Measurements from ENCODE around the gene CDK4. TPM values are rescaled to one million over a fixed set of nuclear protein-coding genes. Genes with fewer than 3 reads are reported as not detected.

The CDK4 gene
- total RNA-seq, 1 experiment from 2014 or later, result 232 TPM

DNA sequence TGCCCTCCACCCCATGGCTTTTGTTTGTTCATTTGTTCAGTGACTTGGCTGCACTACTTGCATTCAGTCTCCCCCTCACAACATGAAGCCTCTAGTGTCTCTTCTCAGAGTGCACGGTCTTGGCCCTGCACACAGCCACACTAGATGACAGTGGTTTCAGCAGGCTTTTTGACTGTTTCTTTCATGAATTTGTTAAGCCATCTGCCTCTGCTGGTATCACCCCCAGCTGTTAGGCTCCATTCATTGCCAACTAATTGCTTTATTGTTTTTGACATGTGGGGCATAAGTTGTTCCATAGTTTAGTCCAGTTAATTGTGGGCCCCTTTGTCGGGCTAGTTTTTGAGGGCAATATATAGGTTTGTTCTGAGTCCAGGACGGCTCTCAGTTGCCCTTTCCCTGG is 39.4 kb downstream of the CDK4 start:
- no peak for DNase-seq (ENCODE audit: low read depth)

GRCh38 chr12:57708296-57708695 is 43.8 kb downstream of the CDK4 start:
- no peak for DNase-seq (ENCODE audit: low read depth)

DNA sequence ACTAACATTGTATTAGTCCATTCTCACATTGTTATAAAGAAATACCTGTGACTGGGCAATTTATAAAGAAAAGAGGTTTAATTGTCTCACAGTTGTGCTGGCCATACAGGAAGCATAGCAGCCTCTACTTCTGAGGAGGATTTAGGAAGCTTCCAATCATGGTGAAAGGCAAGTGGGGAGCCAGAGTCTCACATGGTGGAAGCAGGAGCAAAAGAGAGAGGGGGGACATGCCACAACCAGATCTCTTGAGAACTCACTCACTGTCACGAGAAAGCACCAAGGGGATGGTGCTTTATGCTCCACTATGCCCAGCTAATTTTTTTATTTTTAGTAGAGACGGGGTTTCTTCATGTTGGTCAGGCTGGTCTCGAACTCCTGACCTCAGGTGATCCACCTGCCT is 44.9 kb downstream of the CDK4 start:
- DNase-seq (ENCODE audit: low read depth), result no peak

- DNase-seq (ENCODE audit: low read depth), result no peak
These were observed 51.8 kb downstream of the CDK4 start for GRCh38 chr12:57700317-57700716.

DNA sequence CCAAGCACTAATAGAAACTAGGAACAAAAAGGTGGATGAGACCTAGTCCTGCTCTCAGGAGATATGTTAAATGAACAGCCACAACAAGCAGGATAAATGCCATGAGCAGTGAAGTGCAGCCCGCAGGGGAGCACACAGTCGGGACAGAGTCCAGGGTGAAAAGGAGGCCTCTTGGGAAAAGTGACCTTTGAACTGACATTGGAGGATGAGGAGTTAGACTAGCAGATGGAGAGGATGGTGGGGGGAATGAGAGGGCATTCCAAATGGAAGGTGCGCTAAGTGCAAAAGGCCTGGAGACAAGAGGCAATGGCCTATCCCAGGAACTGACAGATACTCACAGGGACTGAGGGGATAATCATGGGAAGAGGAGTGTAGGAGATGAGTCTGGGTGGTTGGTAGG is 53.7 kb downstream of the CDK4 start:
- DNase-seq (ENCODE audit: low read depth), result no peak

Other genes starting within 250 kb of the CDK4 start
- gene DDIT3, start 231.8 kb downstream of the CDK4 start, total RNA-seq (2014; rRNA removed; shearing (Covaris generic)), result 19.1 and 24.8 TPM in 2 replicates
- 1.7 and 2.1 TPM in 2 replicates for gene MBD6, start 229.5 kb downstream of the CDK4 start, total RNA-seq (2014; rRNA removed; shearing (Covaris generic))
- gene DCTN2, start 205.1 kb downstream of the CDK4 start, total RNA-seq (2014; rRNA removed; shearing (Covaris generic)), result 123 and 155 TPM in 2 replicates
- gene KIF5A, start 202.3 kb downstream of the CDK4 start, total RNA-seq (2014; rRNA removed; shearing (Covaris generic)), result 0.60 and 1.9 TPM in 2 replicates
- 15.9 and 19.3 TPM in 2 replicates for gene PIP4K2C, start 161.1 kb downstream of the CDK4 start, total RNA-seq (2014; rRNA removed; shearing (Covaris generic))
- 9.9 and 10.7 TPM in 2 replicates for gene DTX3, start 147.5 kb downstream of the CDK4 start, total RNA-seq (2014; rRNA removed; shearing (Covaris generic))
- 9.4 and 11.5 TPM in 2 replicates for gene ARHGEF25, start 140.9 kb downstream of the CDK4 start, total RNA-seq (2014; rRNA removed; shearing (Covaris generic))
- 11.9 and 14.4 TPM in 2 replicates for gene B4GALNT1, start 119.1 kb downstream of the CDK4 start, total RNA-seq (2014; rRNA removed; shearing (Covaris generic))
- 152 and 183 TPM in 2 replicates for gene OS9, start 58.2 kb downstream of the CDK4 start, total RNA-seq (2014; rRNA removed; shearing (Covaris generic))
- 0.20 and 0.72 TPM in 2 replicates for gene AGAP2, start 13.6 kb downstream of the CDK4 start, total RNA-seq (2014; rRNA removed; shearing (Covaris generic))
- gene TSPAN31, start 7.3 kb downstream of the CDK4 start, total RNA-seq (2014; rRNA removed; shearing (Covaris generic)), result 39.2 and 42.1 TPM in 2 replicates
- 3.0 and 4.2 TPM in 2 replicates for gene MARCHF9, start 2.8 kb upstream of the CDK4 start, total RNA-seq (2014; rRNA removed; shearing (Covaris generic))
- gene CYP27B1, start 14.8 kb upstream of the CDK4 start, total RNA-seq (2014; rRNA removed; shearing (Covaris generic)), result 1.1 and 1.2 TPM in 2 replicates
- gene METTL1, start 19.8 kb upstream of the CDK4 start, total RNA-seq (2014; rRNA removed; shearing (Covaris generic)), result 8.8 and 11.2 TPM in 2 replicates
- gene EEF1AKMT3, start 20.3 kb upstream of the CDK4 start, total RNA-seq (2014; rRNA removed; shearing (Covaris generic)), result 5.3 and 6.6 TPM in 2 replicates
- 43.1 and 48.8 TPM in 2 replicates for gene TSFM, start 30.5 kb upstream of the CDK4 start, total RNA-seq (2014; rRNA removed; shearing (Covaris generic))
- 1.3 and 1.8 TPM in 2 replicates for gene AVIL, start 66.4 kb upstream of the CDK4 start, total RNA-seq (2014; rRNA removed; shearing (Covaris generic))
- 27.8 and 44.0 TPM in 2 replicates for gene CTDSP2, start 94.4 kb upstream of the CDK4 start, total RNA-seq (2014; rRNA removed; shearing (Covaris generic))
- 24.0 and 33.1 TPM in 2 replicates for gene ATP23, start 189.3 kb upstream of the CDK4 start, total RNA-seq (2014; rRNA removed; shearing (Covaris generic))